SJSA1 (cell line): ENCODE results near the gene ACVR2A. TPM values are rescaled to one million over a fixed set of nuclear protein-coding genes. Genes with fewer than 3 reads are reported as not detected.

ENCODE experiments used
- total RNA-seq: library from RNA; depleted of rRNA; stranded (reverse); fragments of >200 nt; shearing (Covaris generic); gene quantifications from 2 replicates; pipeline ENCODE4 v1.2.3, GENCODE V29; 2014; rRNA removed

The ACVR2A gene
- total RNA-seq, 1 experiment from 2014 or later, result 11.0 TPM

Other genes starting within 250 kb of the ACVR2A start
- gene ORC4, start 175.7 kb downstream of the ACVR2A start, total RNA-seq, result 49.5 and 68.0 TPM in 2 replicates
- 6.5 and 12.6 TPM in 2 replicates for gene MBD5, start 176.1 kb downstream of the ACVR2A start, total RNA-seq